Natural killer cell (primary cell): ENCODE measurements around the gene AP1M2. TPM values are rescaled to one million over a fixed set of nuclear protein-coding genes. Genes with fewer than 3 reads are reported as not detected.

Source experiments
- ATAC-seq, 3 donors: fragments of 150-1000 bp in 2 of 3; fragments of 200-7000 bp in 1 of 3; cut with Tn5 transposase; 1 replicate in 1 of 3; 2 replicates in 2 of 3; pipeline ENCODE4 v1.10.0; 2021; ENCODE audit warnings: mild to moderate bottlenecking in 2 of 3, moderate library complexity in 2 of 3
- DNase-seq, 2 donors: peaks; one replicate each; pipeline versions ENCODE4 v3.0.0 to v3.0.0-alpha.2; 2013 to 2021; ENCODE audit warnings: mixed read lengths in 1 of 2
- H3K27ac ChIP-seq: one replicate; pipeline ENCODE4 v1.5.1; 2013; ENCODE audit warnings: mild to moderate bottlenecking, low read length
- H3K27me3 ChIP-seq: one replicate; pipeline ENCODE4 v1.6.1; 2013; ENCODE audit warnings: low read length; ENCODE audit not compliant: control insufficient read depth, insufficient read depth
- H3K36me3 ChIP-seq: one replicate; pipeline ENCODE4 v1.6.1; 2013; ENCODE audit warnings: low read length; ENCODE audit not compliant: control insufficient read depth, insufficient read depth
- H3K4me1 ChIP-seq: one replicate; pipeline ENCODE4 v1.6.1; 2013; ENCODE audit warnings: low read length; ENCODE audit not compliant: control insufficient read depth, insufficient read depth
- H3K4me3 ChIP-seq: one replicate; pipeline ENCODE4 v1.5.1; 2013; ENCODE audit warnings: low read length
- H3K9me3 ChIP-seq: one replicate; pipeline ENCODE4 v1.6.1; 2013; ENCODE audit warnings: low read length; ENCODE audit not compliant: control insufficient read depth, insufficient read depth
- H3K27ac Mint-ChIP-seq, 2 donors: one replicate each; pipeline ENCODE4 v1.8.0; 2022; ENCODE audit warnings: mild to moderate bottlenecking in 2 of 2, mixed read lengths in 2 of 2, moderate library complexity in 1 of 2
- H3K27me3 Mint-ChIP-seq, 2 donors: one replicate each; pipeline ENCODE4 v1.8.0; 2022; ENCODE audit warnings: low read depth in 2 of 2, mixed read lengths in 2 of 2
- H3K36me3 Mint-ChIP-seq: one replicate; pipeline ENCODE4 v1.8.0; 2022; ENCODE audit warnings: mixed read lengths
- H3K4me1 Mint-ChIP-seq, 2 donors: one replicate each; pipeline ENCODE4 v1.8.0; 2022; ENCODE audit warnings: mixed read lengths in 2 of 2
- H3K4me3 Mint-ChIP-seq: one replicate; pipeline ENCODE4 v1.8.0; 2022; ENCODE audit warnings: mild to moderate bottlenecking, moderate library complexity, mixed read lengths
- H3K9me3 Mint-ChIP-seq, 2 donors: one replicate each; pipeline ENCODE4 v1.8.0; 2022; ENCODE audit warnings: mixed read lengths in 2 of 2
- WGBS: methylation state at CpG from one replicate; pipeline ENCODE4 v1.1.7; 2013; ENCODE audit warnings: missing lambda C conversion rate; ENCODE audit not compliant: insufficient coverage; 5-methylcytosine and 5-hydroxymethylcytosine counted together
- intact Hi-C: fragments of 100-400 bp; cut with micrococcal nuclease; formaldehyde crosslinking; loops from one replicate; pipeline ENCODE4 v1.14.2; 2022
- total RNA-seq, 4 donors: library from RNA; stranded (reverse); fragments of 120-200 nt in 1 of 4; gene quantifications; one replicate each; pipeline versions ENCODE4 v1.2.3 to v1.2.4, GENCODE V29; 2013 to 2022
- TF ChIP-seq, protein P1 (sequence below): fragments of 200-600 bp; IDR thresholded peaks from one replicate; pipeline ENCODE4 v1.8.0; 2022; ENCODE audit warnings: antibody characterized with exemption

The AP1M2 gene
- 1 to 10 TPM in 1 of 3 donors, not detected in 2; 1.3 TPM for total RNA-seq
- total RNA-seq (2013), result 0.56 TPM

GRCh38 chr19:10587022-10587838 lies at the start of gene AP1M2:
Gene AP1M2, minus strand, starts transcription at chr19:10587312. Its CDS starts 81 bp downstream, at chr19:10587231.
- H3K27me3 Mint-ChIP-seq, result peaks cover 0 to 7% of the 10 kb centered on the region in 2 donors
- H3K27ac ChIP-seq, result no peak within 1 kb of the TSS
- ATAC-seq (no peak), DNase-seq (no peak)
- no peak within 1 kb of the TSS for H3K27ac Mint-ChIP-seq
- 45% methylated on average over 35 of the region's 35 CpGs for WGBS
- intact Hi-C loops, result no loop called here
- no peak within 1 kb of the TSS for H3K4me3 Mint-ChIP-seq
- H3K36me3 ChIP-seq, result no peaks in the 10 kb centered on the region
- H3K4me3 ChIP-seq, result no peak within 1 kb of the TSS
- no peaks in the 10 kb centered on the region for H3K9me3 Mint-ChIP-seq
- peaks cover 19% of the 10 kb centered on the region for H3K4me1 ChIP-seq
- H3K36me3 Mint-ChIP-seq, result no peaks in the 10 kb centered on the region
- H3K4me1 Mint-ChIP-seq, result peaks cover 6 to 12% of the 10 kb centered on the region in 2 donors
- TF ChIP-seq, protein P1, sequence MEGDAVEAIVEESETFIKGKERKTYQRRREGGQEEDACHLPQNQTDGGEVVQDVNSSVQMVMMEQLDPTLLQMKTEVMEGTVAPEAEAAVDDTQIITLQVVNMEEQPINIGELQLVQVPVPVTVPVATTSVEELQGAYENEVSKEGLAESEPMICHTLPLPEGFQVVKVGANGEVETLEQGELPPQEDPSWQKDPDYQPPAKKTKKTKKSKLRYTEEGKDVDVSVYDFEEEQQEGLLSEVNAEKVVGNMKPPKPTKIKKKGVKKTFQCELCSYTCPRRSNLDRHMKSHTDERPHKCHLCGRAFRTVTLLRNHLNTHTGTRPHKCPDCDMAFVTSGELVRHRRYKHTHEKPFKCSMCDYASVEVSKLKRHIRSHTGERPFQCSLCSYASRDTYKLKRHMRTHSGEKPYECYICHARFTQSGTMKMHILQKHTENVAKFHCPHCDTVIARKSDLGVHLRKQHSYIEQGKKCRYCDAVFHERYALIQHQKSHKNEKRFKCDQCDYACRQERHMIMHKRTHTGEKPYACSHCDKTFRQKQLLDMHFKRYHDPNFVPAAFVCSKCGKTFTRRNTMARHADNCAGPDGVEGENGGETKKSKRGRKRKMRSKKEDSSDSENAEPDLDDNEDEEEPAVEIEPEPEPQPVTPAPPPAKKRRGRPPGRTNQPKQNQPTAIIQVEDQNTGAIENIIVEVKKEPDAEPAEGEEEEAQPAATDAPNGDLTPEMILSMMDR, result no peak
- H3K27me3 ChIP-seq, result peaks cover 2% of the 10 kb centered on the region
- H3K9me3 ChIP-seq, result no peaks in the 10 kb centered on the region

GRCh38 chr19:10636304-10636972 lies 49.3 kb upstream of the AP1M2 start:
- H3K9me3 ChIP-seq, result no peaks in the 10 kb centered on the region
- H3K27me3 ChIP-seq, result no peaks in the 10 kb centered on the region
- DNase-seq (no peak), ATAC-seq (no peak)
- H3K36me3 ChIP-seq, result peaks cover 85% of the 10 kb centered on the region
- intact Hi-C loops, result no loop called here
- Mint-ChIP-seq H3K9me3 (no peaks in the 10 kb centered on the region), H3K36me3 (peaks cover 19% of the 10 kb centered on the region), H3K4me1 (peaks cover 12 to 26% of the 10 kb centered on the region in 2 donors), H3K4me3 (no peak overlapping the region), H3K27me3 (no peaks in the 10 kb centered on the region), H3K27ac (peak overlapping the region; percentile 7 to 73)
- no peak overlapping the region for H3K27ac ChIP-seq
- TF ChIP-seq, protein P1, result no peak
- peaks cover 17% of the 10 kb centered on the region for H3K4me1 ChIP-seq
- WGBS, result 98% methylated on average over 37 of the region's 37 CpGs
- H3K4me3 ChIP-seq, result no peak overlapping the region

- Histone ChIP-seq H3K36me3 (peaks cover 83% of the 10 kb centered on the region), H3K27ac (no peak overlapping the region), H3K27me3 (no peaks in the 10 kb centered on the region), H3K9me3 (no peaks in the 10 kb centered on the region), H3K4me3 (no peak overlapping the region), H3K4me1 (peaks cover 13% of the 10 kb centered on the region)
- no peak overlapping the region for H3K4me3 Mint-ChIP-seq
- H3K27ac Mint-ChIP-seq, result no peak overlapping the region
- intact Hi-C loops, result no loop called here
- ATAC-seq, result no peak
- H3K27me3 Mint-ChIP-seq, result no peaks in the 10 kb centered on the region
- peaks cover 12 to 26% of the 10 kb centered on the region in 2 donors for H3K4me1 Mint-ChIP-seq
- TF ChIP-seq, protein P1, result no peak
- H3K9me3 Mint-ChIP-seq, result no peaks in the 10 kb centered on the region
- WGBS, result 96% methylated on average over 6 of the region's 6 CpGs
- H3K36me3 Mint-ChIP-seq, result peaks cover 19% of the 10 kb centered on the region
- DNase-seq, result no peak
These were observed 47.9 kb upstream of the AP1M2 start for GRCh38 chr19:10634963-10635362.
